GM18907 (cell line): Measurements from ENCODE around the gene BCL2L11.

Experiments used
- ATAC-seq: cut with Tn5 transposase; IDR thresholded peaks from one replicate; pipeline ENCODE4 v1.9.1; 2021; ENCODE audit warnings: mild to moderate bottlenecking, moderate library complexity; ENCODE audit not compliant: unreplicated experiment

Gene BCL2L11

DNA sequence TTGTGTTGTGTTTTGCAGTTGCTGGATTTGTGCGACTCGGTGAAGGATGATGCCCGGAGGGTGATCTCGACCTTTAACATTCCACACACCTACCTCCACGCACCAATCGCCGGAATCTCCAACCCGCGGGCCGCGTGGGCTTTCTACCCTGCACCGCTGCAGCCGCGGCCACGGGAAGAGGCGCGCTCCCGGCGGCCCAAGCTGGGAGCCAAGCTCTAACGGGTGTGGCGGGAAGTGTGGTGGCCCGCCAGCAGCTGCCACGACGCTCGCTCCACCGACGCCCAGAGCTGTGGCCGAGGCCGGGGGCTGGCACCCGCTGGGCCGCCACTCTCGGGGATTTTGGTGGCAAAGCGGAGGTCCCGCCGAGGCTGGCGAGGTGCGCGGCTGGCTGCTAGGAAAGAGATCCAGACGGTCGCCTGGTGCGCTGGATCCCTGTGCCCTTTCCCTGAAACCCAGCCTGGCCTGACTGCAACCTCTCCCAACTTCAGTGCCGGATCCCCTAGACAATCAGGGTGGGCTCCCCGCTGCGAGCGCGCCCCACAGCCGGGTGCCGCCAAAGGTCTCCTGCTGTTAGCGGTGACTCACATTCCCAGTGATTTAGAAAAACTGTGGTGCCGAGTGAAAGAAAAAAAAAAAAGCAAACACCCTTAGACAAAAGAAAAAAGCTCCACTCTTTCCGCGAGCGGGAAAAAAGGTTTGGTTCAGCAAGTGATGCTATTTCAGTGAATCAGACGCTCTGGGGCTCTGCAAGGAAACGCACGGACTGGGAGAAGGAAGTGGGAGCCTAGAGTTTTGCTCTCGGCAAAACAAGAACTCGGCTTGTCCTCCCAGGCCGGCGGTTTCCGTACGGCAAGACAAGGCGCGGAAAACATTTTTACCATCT is 2.9 kb upstream of the BCL2L11 start:
- ATAC-seq: no peak

DNA sequence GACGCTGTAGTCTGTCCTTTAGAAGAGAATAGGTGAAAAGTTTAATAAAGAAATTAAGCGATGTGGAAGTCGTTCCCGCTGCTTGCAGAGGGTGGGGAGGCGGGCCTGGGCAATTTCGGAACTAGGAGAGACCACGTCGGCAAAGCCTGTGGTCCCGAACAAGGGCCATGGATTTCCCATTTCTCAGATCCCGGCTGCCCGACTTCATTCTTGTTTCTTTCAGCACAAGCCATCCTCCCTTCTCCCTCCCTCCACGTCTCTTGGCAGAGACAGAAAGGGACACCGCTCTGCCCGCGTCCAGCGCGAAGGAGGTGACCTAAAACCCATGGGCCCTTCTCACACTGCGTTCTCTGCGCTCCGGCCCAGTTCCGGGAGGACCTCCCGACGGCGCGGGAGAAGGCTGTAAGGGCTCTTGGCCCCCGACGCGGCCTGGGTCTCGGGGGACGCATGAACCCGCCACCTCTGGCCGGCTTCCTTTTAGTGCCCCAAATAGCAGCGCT is 2.2 kb upstream of the BCL2L11 start:
- ATAC-seq: no peak

DNA sequence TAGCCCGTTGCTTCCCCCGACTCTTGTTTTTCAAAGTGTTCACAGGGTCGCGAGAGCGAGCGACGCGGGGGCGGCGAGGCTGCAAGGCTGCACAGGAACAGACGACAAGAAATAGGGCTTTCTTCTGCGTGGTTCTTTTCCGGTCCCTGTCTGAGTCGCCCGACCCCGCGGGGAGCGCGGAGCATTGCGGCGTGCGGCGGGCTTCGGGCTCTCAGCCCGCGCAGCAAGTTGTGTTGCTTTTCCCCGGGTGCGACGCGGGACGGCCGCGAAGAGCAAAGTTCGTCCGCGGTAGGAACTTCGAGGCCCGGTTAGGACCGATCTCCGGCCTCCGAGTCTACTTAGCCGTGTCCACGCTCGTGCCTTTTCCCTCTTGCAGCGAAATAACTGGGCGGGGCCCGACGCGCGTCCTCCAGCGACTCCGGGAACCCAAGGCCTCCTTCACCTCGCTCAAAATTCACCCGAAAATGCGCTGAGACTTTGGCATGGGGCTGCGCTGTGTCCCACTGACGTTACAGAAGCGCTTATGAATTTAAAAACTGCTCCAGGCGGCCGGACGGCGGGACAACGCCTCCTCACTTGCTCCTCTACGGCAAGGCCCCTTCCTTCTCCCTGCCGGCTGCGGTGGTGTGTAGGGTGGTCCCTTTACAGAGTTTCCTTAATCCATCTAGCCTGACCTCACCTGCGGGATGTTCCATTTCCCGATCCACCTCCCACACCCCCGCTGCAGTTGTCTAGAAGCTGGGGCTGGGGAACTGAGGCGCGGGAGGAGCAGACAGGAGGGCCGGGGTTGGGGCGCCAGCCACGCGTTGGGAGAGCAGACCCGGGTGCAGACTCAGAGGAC is 1.5 kb upstream of the BCL2L11 start:
- ATAC-seq: no peak

DNA sequence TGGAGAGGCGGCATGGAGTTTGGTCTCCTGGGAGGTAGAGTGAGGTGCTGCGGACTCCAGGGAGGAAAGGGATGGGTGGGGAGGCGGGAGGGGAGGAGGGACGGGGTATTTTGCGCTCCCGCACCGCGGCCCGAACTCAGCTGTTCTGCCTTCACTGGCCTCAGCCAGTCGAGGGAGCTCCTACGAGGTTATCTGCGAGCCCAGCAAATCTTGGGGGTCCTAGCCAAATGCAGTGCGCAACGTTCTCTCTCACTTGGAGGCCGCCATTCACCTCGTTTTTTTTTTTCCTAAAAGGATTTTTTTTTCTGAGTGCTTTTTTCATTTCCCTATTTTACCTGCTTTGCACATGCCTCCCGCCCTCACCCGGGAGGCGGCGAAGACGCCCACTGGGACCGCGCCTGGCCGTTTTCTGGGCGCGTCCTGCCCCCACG is 877 bp upstream of the BCL2L11 start:
- ATAC-seq: no peak

DNA sequence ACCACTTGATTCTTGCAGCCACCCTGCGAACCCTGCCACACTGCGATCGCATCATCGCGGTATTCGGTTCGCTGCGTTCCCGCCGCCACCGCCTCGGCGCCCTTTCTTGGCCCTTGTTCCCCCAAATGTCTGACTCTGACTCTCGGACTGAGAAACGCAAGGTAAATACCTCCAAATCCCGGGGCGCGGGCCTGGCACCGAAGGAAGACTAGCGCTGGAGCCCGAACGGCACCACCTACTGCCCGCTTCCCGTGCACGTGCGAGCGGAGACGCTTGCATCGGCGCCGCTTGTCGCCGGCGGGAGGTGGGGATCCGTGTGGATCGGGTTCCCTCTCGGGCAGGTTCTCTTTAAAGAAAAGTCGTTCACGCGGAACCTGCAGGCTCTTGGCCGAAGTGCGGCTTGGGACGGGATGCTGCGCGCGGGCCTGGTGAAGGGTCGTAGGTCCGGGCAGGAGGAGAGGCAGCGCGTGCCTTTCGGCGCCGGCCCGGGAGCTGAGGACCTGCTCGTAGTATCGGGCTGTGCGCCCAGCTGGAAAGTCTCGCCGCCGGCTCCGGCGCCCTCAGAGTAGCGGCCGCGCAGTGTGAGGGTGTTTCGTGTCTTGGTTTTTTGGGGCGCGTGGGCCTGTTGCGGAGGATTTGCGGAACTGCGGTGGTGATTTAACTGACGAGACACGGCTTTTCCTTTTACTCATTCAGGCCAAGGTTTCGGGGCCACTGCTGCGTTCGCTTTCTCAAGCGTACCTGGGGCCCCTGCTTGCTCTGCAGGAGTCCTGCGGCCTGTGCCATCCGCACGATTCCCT is 514 bp downstream of the BCL2L11 start:
- peak; percentile 14 for ATAC-seq

DNA sequence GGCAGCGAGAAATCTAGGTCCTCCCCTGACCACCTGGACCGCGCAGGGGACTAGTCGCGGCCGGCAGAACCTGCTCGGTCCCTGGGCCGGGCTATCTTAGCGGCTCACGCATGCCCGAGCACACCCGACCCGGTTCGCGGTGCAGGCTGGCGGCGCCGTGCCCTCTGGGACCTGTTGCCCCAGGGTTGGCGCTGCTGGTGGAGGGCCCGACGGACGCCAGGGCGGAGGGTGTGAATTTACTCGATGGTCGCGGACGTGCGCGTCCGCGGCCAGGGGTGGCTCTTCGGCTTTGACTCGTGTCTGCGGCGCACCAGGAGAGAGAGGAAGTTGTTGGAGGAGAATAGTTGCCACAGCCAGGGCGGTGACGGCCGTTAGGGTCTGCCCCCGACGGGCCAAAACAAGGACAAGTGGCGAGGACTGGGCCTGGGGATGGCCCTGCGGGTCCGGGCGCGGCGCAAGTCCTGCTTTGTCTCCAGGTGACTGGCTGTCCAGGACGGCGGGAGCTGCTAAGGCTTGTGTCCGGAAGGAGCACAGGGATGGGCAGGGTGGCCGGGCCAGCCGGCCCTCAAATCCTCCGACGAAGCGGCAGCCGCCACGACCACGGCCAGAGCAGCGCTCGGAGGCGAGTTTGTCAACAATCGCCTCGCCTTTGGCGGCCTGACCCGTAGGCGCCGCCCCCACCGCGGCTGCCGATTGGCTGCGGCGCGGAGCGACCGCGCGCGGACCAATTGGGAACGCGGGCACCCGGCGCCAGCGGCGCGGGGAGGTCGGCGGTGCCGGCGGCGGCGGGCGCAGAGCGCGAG is 1.3 kb downstream of the BCL2L11 start:
- ATAC-seq: peak; percentile 50

DNA sequence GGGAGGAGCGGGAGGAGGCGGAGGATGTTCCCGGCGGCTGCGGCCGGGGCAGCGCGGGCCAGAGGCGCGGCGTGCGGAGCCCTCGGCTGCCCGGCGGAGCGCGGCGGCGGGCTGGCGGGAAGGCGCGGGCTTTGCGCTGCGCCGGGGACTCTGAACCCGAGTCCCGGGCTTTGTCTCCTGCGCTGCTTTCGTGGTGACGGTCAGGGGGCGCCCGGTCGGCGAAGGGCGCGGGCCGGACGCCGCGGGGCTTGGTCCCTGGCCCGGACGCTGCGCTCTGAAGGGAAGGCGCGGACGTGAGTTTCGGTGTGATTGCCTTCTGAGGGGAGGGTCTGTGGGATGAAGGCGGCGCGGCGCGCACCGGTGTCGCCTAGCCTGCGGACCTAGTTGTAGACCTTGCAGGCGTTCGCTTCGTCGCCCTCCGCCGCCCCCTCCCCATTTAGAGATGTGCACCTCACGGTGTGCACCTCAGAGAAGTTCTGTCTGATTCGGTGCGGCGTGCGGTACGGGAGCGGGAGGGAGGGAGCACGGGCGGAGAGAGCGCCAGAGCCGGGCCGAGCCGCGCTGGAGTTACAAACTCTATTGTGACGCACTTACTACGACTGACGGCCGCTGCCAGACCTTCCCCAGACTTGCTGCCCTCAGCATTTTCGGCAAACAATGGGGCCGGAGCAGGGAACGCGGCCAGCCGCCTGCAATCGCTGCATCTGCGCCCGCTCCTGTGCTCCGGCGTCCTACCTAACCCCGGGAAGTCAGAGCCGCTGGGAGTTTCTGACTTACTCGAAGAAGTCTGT is 2.1 kb downstream of the BCL2L11 start:
- ATAC-seq: no peak

DNA sequence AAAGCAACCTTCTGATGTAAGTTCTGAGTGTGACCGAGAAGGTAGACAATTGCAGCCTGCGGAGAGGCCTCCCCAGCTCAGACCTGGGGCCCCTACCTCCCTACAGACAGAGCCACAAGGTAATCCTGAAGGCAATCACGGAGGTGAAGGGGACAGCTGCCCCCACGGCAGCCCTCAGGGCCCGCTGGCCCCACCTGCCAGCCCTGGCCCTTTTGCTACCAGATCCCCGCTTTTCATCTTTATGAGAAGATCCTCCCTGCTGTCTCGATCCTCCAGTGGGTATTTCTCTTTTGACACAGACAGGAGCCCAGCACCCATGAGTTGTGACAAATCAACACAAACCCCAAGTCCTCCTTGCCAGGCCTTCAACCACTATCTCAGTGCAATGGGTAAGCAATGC is 3.0 kb downstream of the BCL2L11 start:
- no peak for ATAC-seq

DNA sequence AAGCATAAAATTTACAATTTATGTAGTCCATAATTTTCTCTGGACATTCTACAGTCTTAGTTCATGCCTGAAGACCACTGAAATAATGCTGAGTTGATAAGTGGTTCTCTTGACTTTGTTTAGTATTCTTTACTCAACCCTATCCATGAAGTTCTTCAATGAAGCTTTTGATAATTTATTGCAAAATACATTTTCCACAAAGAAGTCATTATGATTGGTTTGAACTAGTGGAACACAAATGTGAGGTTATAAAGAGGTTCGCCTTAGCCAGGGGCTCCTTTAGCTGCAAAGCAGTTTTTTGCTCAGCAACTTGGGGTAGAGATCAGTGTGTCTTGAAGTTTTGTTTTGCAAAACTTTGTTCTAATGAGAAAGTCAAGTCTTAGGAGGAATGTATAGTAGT is 5.9 kb downstream of the BCL2L11 start:
- ATAC-seq: no peak

DNA sequence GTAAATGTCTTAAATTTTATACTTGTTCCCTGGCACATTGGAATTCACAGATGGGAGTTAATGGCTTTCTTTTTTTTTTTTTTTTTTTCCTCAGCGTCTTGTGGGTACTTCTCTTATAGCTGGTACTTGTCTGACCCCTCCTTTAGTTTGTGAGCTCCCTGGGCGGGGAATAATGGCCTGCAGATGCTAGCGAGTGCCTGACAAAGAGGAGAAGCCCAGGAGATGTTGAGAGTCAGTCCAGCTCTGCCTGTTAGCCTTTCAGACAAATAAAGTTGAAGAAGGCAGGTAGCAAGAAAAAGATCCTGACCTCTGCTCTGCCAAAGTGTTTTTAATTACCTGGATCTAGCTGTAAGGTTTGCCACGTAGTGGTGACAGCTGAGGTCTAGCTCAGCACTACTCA is 6.6 kb downstream of the BCL2L11 start:
- ATAC-seq: no peak

DNA sequence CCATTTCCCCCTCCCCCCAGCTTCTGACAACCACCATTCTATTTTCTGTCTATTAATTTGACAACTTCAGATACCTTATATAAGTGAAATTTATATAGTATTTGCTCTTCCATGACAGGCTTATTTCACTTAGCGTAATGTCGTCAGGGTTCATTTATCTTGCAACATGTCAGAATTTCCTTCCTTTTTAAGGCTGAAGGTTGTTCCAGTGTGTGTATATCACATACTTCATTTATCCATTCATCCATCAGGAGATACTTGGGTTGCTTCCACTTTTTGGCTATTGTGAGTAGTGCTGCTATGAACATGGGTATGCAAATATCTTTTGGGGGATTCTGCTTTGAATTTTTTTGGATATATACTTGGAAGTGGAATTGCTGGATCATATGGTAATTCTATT is 7.4 kb downstream of the BCL2L11 start:
- no peak for ATAC-seq

DNA sequence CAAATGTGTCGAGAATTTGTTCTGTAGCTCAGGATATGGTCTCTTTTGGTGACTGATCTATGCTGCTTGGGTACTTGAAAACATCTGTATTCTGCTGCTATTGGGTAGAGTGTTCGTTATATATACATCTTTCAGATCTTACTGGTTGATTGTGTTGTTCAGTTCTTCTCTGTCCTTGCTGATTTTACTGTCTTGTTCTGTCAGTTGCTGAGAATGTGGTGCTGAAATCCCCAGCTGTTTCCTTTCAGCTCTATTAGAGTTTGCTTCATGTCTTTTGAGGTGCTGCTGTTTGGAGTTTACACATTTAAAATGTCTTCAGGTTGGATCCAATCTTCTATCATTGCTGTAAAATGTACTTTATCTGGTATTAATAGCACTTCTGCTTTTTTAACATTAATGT is 12.9 kb downstream of the BCL2L11 start:
- no peak for ATAC-seq

DNA sequence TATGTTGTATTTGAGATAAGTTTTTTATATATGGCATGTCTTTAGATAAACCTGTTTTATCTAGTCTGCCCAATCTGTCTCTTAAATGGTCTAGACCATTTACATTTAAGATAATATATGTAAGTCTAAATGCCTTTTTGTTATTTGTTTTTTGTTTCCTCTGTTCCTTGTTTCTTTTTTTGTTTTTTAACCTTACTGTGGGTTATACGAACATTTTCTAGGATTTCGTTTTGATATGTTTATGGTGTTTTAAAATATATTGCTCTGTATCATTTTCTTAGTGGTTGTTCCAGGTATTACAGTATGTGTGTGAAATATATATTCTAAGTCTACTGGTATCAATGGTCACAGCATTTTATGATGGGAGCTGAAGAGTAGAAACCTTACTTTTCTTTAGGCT is 13.3 kb downstream of the BCL2L11 start:
- no peak for ATAC-seq

DNA sequence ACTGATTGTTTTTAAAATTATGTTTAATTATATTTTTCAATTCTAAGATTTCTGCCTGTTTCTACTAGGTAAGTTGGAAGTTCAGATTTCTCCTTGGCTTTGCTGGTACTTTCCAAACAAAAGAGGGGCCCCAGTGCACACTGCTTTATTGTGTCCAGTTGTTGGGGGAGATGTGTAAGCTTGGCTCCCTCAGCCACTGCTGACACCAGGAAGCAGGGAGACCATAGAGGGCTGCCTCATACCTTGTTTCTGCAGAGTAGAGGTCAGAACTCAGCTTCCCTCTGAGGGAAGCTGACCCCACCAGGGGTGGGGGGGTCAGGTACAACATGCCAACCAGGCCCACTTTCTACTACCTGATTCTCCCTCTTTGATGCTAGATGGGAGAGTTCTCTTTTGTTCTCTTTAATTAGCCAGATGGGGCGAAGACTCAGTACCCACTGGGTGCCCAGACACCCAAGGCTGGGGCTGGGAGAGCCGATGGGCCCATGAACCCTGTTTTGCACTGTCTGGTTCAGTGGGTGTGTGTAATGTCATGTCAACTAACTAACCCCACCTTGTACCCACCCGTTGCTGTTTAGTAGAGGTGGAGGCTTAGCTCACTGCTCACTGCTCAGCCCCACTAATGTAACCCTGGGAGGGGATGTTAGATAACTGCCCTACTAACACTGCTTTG is 14.7 kb downstream of the BCL2L11 start:
- ATAC-seq: no peak

DNA sequence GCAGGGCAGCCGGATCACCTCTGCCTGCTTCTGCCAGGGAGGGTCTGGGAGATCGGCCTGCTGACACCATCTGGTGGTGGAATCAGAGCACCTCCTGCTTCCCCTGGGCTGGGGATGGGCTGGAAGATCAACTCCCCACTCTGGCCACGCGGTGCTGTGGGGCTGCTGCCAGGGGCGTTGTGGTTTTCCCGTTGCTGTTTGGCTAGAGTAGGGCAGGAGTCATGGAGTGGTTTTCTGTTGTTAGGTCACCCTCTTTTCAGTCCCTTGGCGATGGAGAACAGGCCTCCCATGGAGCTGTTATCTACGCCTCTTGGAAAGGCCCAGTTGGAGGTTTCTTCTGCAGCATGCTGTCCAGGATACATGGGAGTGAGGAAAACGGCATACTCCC is 15.2 kb downstream of the BCL2L11 start:
- no peak for ATAC-seq

DNA sequence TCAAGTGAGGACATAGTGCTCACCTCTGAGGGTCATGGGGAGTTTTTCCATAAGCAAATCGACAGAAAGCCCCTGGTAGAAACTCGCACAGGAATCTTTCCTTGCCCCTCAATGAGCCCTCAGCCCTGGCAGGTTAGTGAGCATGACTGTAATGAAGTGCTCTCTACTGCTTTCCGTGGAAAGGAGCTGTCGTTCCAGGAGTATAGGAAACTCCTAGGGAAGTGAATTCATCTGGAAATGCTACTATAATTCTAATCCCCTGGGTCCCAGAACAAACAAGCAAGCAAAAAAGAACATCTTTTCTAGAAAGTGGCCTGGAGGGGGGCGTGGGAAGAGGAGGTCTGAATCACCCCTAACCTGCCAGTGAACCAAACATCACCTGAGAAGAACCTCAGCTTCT is 18.1 kb downstream of the BCL2L11 start:
- ATAC-seq: no peak

DNA sequence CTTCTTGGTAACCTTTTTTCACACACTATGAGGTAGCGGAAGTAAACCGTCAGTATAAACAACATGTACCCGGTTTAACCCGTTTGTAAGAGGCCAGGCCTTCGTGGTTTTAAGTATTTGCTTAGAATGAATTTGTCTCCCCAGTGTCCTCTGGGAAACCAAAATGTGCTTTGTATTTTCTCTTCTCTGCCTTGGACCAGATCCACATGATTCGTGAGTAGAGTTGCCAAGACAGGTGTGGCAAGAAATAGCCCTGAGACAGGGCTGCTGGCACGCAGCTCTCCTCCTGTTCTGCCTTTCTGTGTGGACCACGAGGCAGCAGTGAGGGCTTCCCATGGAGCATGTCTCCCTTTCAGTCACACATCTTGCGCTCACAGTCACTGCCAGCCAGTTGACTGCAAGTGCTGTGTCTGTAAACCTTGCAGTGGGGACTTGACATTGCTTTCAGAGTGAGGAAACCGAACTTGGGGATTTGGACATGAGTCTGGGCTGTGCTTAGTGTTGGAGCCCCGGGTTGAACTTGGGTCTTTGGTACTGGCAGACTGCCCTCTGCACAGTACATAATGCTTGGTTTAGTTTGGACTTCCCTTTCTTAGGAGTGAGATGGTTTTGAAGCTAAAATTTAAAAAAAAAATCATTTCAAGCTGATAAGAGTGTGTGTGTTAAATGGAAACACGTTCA is 19.1 kb downstream of the BCL2L11 start:
- no peak for ATAC-seq

DNA sequence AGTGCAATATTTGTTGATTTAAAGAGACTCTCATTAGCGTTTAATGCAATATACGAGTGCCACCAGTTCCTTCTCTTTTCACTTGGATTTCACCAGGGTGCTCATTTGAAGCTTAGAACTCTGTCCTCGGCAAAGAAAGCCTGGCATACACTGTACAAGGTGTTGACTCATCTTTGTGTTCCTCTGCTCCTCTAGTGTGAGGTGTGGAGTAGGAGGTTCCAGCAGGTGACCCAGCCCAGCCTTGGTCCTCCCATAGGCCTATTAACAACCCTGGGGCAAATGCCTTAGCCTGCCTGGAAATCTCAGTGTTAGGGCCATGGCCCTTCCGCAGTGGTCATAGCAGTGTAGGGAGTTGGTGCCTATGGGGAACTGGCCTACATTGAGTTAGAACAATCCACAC is 20.1 kb downstream of the BCL2L11 start:
- ATAC-seq: no peak
